B cell (primary cell): ENCODE data around the gene KIRREL3. TPM values are rescaled to one million over a fixed set of nuclear protein-coding genes. Genes with fewer than 3 reads are reported as not detected.

Experiments
- ATAC-seq: fragments of 200-7000 bp; cut with Tn5 transposase; one replicate; pipeline ENCODE4 v1.10.0; 2021; ENCODE audit warnings: low read depth, mild to moderate bottlenecking, moderate number of reproducible peaks, moderate library complexity
- CTCF ChIA-PET: fragments of 350-600 bp; sonication (Branson Sonifier 250); formaldehyde crosslinking; loops from one replicate; lab custom pipeline; 2021; ENCODE audit warnings: antibody characterized with exemption, inconsistent platforms; lab: Charles Lee
- POLR2A ChIA-PET: fragments of 350-600 bp; sonication (Branson Sonifier 250); formaldehyde crosslinking; loops from one replicate; lab custom pipeline; 2021; ENCODE audit warnings: antibody characterized with exemption; lab: Charles Lee
- DNase-seq: peaks from one replicate; pipeline ENCODE4 v3.0.0; 2013
- H2AFZ ChIP-seq: 2 replicates; pipeline ENCODE4 v1.6.1; 2012; ENCODE audit warnings: mild to moderate bottlenecking, low read depth, low read length; ENCODE audit not compliant: insufficient read depth, poor library complexity, severe bottlenecking
- H3K27ac ChIP-seq, 2 donors: 1 replicate in 1 of 2; 2 replicates in 1 of 2; pipeline ENCODE4 v1.5.1; 2012 to 2013; ENCODE audit warnings: low read length in 2 of 2, mild to moderate bottlenecking in 2 of 2, moderate library complexity in 1 of 2
- H3K27me3 ChIP-seq, 4 experiments: fragments of 200-600 bp in 1 of 4; sonication (generic) in 1 of 4; replicated peaks in 1 of 4; 1 replicate in 2 of 4; 2 replicates in 2 of 4; pipeline versions ENCODE4 v1.6.1 to v1.7.0; 2013 to 2016; ENCODE audit warnings: low read length in 3 of 4, mild to moderate bottlenecking in 2 of 4, mixed read lengths in 1 of 4, moderate library complexity in 1 of 4; ENCODE audit not compliant: insufficient read depth in 4 of 4, control insufficient read depth in 3 of 4; ENCODE audit errors: control extremely low read depth in 1 of 4
- H3K36me3 ChIP-seq, 2 experiments: replicated peaks in 1 of 2; 1 replicate in 1 of 2; 2 replicates in 1 of 2; pipeline versions ENCODE4 v1.6.1 to v1.7.1; 2013; ENCODE audit warnings: low read length in 1 of 2; ENCODE audit not compliant: insufficient read depth in 2 of 2, control insufficient read depth in 1 of 2; ENCODE audit errors: control extremely low read depth in 1 of 2, extremely low read depth in 1 of 2
- H3K4me1 ChIP-seq, 2 donors: fragments of 200-600 bp in 1 of 2; sonication (generic) in 1 of 2; 1 replicate in 1 of 2; 2 replicates in 1 of 2; pipeline versions ENCODE4 v1.5.1 to v1.6.1; 2013 to 2017; ENCODE audit warnings: low read length in 2 of 2; ENCODE audit not compliant: control insufficient read depth in 2 of 2, insufficient read depth in 2 of 2
- H3K4me2 ChIP-seq: replicated peaks from 2 replicates; pipeline ENCODE3; 2012; ENCODE audit warnings: mild to moderate bottlenecking, low read depth, low read length; ENCODE audit not compliant: poor library complexity, severe bottlenecking
- H3K4me3 ChIP-seq, 5 experiments: fragments of 200-600 bp in 1 of 5; sonication (generic) in 1 of 5; 1 replicate in 3 of 5; 2 replicates in 2 of 5; pipeline versions ENCODE4 v1.5.1 to v1.7.0; 2011 to 2016; ENCODE audit warnings: low read length in 4 of 5, mild to moderate bottlenecking in 4 of 5, low read depth in 2 of 5, control low read depth in 1 of 5, moderate library complexity in 1 of 5; ENCODE audit not compliant: insufficient read depth in 1 of 5; ENCODE audit errors: control extremely low read depth in 1 of 5, extremely low read depth in 1 of 5
- H3K79me2 ChIP-seq: fragments of 200-600 bp; sonication (generic); one replicate; pipeline ENCODE4 v1.6.0; 2016; ENCODE audit warnings: low read length; ENCODE audit not compliant: control insufficient read depth, insufficient read depth
- H3K9ac ChIP-seq: fragments of 200-600 bp; sonication (generic); 2 replicates; pipeline ENCODE4 v1.6.1; 2017; ENCODE audit warnings: mild to moderate bottlenecking, low read length, moderate library complexity
- H3K9me3 ChIP-seq, 3 donors: one replicate each; pipeline versions ENCODE4 v1.6.1 to v1.7.1; 2013; ENCODE audit warnings: low read length in 2 of 3; ENCODE audit not compliant: control insufficient read depth in 2 of 3, insufficient read depth in 1 of 3; ENCODE audit errors: control extremely low read depth in 1 of 3
- H4K20me1 ChIP-seq: 2 replicates; pipeline ENCODE4 v1.6.0; 2012; ENCODE audit warnings: mild to moderate bottlenecking, low read length; ENCODE audit not compliant: insufficient read depth, control insufficient read depth, poor library complexity, severe bottlenecking
- H3K27ac Mint-ChIP-seq: one replicate; pipeline ENCODE4 v1.8.0; 2021; ENCODE audit warnings: mixed read lengths
- H3K27me3 Mint-ChIP-seq: one replicate; pipeline ENCODE4 v1.8.0; 2021; ENCODE audit warnings: mixed read lengths
- H3K4me1 Mint-ChIP-seq: one replicate; pipeline ENCODE4 v1.8.0; 2021; ENCODE audit warnings: mixed read lengths
- H3K4me3 Mint-ChIP-seq: one replicate; pipeline ENCODE4 v1.8.0; 2021; ENCODE audit warnings: mixed read lengths
- H3K9me3 Mint-ChIP-seq: one replicate; pipeline ENCODE4 v1.8.0; 2022; ENCODE audit warnings: mixed read lengths; ENCODE audit not compliant: insufficient read depth
- CTCF ChIP-seq: fragments of 200-600 bp; IDR thresholded peaks from one replicate; pipeline ENCODE4 v1.8.0; 2022; ENCODE audit warnings: antibody characterized with exemption, mild to moderate bottlenecking
- EZH2 ChIP-seq: IDR thresholded peaks from 2 replicates; pipeline ENCODE4 v1.6.1; 2012; ENCODE audit warnings: borderline replicate concordance, low read depth, mild to moderate bottlenecking, moderate library complexity, low read length; ENCODE audit not compliant: insufficient read depth, poor library complexity, severe bottlenecking
- WGBS: methylation state at CpG from one replicate; pipeline ENCODE4 v1.1.5; 2013; ENCODE audit warnings: missing lambda C conversion rate; ENCODE audit not compliant: insufficient coverage; 5-methylcytosine and 5-hydroxymethylcytosine counted together
- intact Hi-C: fragments of 100-400 bp; cut with micrococcal nuclease; formaldehyde crosslinking; loops from one replicate; pipeline ENCODE4 v1.10.0; 2022
- polyA plus RNA-seq: library from polyadenylated mRNA; depleted of rRNA; stranded (reverse); fragments of >200 nt; gene quantifications from 2 replicates; pipeline ENCODE4 v1.2.3, GENCODE V29; 2012
- total RNA-seq, 2 donors: library from RNA; stranded (reverse); fragments of 120-200 nt in 1 of 2; gene quantifications; 1 replicate in 1 of 2; 2 replicates in 1 of 2; pipeline versions ENCODE4 v1.2.3 to v1.2.4, GENCODE V29; 2013 to 2022

The KIRREL3 gene
- total and polyA plus RNA-seq, 2 donors (not counting 1 experiment from before 2014, with no cell fraction given), result not detected

GRCh38 chr11:127035824-127036223, 35.3 kb upstream of the KIRREL3 start:
- Mint-ChIP-seq H3K27me3 (peaks cover 4% of the 10 kb centered on the region), H3K27ac (no peak overlapping the region), H3K4me1 (no peaks in the 10 kb centered on the region), H3K4me3 (no peak overlapping the region), H3K9me3 (peaks cover 4% of the 10 kb centered on the region)
- POLR2A ChIA-PET, result no interaction called here
- no peak overlapping the region for H3K4me3 ChIP-seq
- H3K27ac ChIP-seq, result no peak overlapping the region
- no peaks in the 10 kb centered on the region for H3K36me3 ChIP-seq
- intact Hi-C loops, result no loop called here
- no peaks in the 10 kb centered on the region for H4K20me1 ChIP-seq
- TF ChIP-seq CTCF (no peak), EZH2 (no peak)
- H3K9me3 ChIP-seq, result peaks cover 0 to 3% (median 0%) of the 10 kb centered on the region in 3 donors
- H3K27me3 ChIP-seq, result no peaks in the 10 kb centered on the region
- WGBS, result 93% methylated on average over 2 of the region's 3 CpGs
- H2AFZ ChIP-seq, result no peak overlapping the region
- H3K4me1 ChIP-seq, result no peaks in the 10 kb centered on the region
- no peak for DNase-seq
- no peak overlapping the region for H3K4me2 ChIP-seq
- ATAC-seq, result no peak
- H3K79me2 ChIP-seq, result no peaks in the 10 kb centered on the region
- no peak overlapping the region for H3K9ac ChIP-seq
- CTCF ChIA-PET, result no interaction called here

- POLR2A ChIA-PET, result no interaction called here
- H3K79me2 ChIP-seq, result no peaks in the 10 kb centered on the region
Measured at GRCh38 chr11:127034973-127035372, 34.4 kb upstream of the KIRREL3 start.

More at GRCh38 chr11:127034973-127035372, 34.4 kb upstream of the KIRREL3 start:
- H3K27me3 ChIP-seq, result no peaks in the 10 kb centered on the region
- no peak overlapping the region for H3K27ac Mint-ChIP-seq
- DNase-seq, result no peak
- H3K4me3 Mint-ChIP-seq, result no peak overlapping the region
- H3K27me3 Mint-ChIP-seq, result peaks cover 4% of the 10 kb centered on the region
- H3K4me2 ChIP-seq, result no peak overlapping the region
- TF ChIP-seq CTCF (no peak), EZH2 (no peak)
- no peaks in the 10 kb centered on the region for H4K20me1 ChIP-seq
- ATAC-seq, result no peak
- H3K9me3 ChIP-seq, result peaks cover 0 to 3% (median 0%) of the 10 kb centered on the region in 3 donors
- no peak overlapping the region for H3K27ac ChIP-seq
- H3K4me3 ChIP-seq, result no peak overlapping the region
- no peaks in the 10 kb centered on the region for H3K36me3 ChIP-seq
- no peaks in the 10 kb centered on the region for H3K4me1 Mint-ChIP-seq
- no peak overlapping the region for H3K9ac ChIP-seq
- H3K9me3 Mint-ChIP-seq, result peaks cover 4% of the 10 kb centered on the region
- H2AFZ ChIP-seq, result no peak overlapping the region
- CTCF ChIA-PET, result no interaction called here
- intact Hi-C loops, result no loop called here
- no peaks in the 10 kb centered on the region for H3K4me1 ChIP-seq
